Measurements from ENCODE around the gene OGDHL. TPM values are rescaled to one million over a fixed set of nuclear protein-coding genes. Genes with fewer than 3 reads are reported as not detected.

Gene OGDHL
- total and polyA plus RNA-seq, 7 donors, result 0.46 to 6.1 (median 1.2) TPM

DNA sequence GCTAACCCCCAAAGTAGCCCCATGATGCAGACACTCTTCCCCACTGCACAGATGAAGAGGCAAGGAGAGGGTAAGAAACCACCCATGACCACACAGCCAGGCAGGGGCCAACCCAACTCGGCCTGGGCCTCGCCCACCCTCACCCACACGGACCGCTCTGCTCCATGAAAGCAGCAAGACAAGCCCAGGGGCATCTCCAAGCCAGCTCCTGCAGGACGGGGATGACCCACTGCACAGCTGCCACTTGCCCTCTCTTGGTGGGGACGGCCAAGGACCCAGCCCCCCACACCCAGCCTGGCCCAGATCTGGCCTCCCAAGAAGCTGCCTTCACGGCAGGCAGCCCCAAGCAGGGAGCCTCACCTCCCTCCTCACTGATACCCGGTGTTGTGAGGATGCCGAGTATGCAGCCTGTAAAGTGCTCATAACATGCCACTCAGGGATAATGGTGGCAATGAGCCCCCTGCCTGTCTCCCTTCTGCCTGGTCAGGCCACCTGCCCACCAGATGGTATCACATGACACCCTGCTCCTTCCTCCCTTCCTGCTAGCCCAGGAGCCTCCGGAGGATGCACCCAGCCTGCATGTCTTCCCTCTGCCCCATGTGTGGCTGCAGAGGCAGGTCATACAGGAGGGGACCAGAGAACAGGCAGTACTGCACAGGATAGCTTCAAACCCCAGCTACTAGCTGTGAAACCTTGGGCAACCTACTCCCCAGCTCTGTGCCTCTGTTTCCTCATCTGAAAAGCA lies 23.3 kb downstream of the OGDHL start:
- H3K9me3 ChIP-seq, result no peaks in the 10 kb centered on the region
- 80 to 85% methylated on average over 10 of the region's 10 CpGs for WGBS, 2 donors

GRCh38 chr10:49737474-49738201 lies 24.5 kb downstream of the OGDHL start:
- intact Hi-C loops (cut with DNase I), result no loop called here
- TF ChIP-seq, protein P1, sequence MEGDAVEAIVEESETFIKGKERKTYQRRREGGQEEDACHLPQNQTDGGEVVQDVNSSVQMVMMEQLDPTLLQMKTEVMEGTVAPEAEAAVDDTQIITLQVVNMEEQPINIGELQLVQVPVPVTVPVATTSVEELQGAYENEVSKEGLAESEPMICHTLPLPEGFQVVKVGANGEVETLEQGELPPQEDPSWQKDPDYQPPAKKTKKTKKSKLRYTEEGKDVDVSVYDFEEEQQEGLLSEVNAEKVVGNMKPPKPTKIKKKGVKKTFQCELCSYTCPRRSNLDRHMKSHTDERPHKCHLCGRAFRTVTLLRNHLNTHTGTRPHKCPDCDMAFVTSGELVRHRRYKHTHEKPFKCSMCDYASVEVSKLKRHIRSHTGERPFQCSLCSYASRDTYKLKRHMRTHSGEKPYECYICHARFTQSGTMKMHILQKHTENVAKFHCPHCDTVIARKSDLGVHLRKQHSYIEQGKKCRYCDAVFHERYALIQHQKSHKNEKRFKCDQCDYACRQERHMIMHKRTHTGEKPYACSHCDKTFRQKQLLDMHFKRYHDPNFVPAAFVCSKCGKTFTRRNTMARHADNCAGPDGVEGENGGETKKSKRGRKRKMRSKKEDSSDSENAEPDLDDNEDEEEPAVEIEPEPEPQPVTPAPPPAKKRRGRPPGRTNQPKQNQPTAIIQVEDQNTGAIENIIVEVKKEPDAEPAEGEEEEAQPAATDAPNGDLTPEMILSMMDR (IDR thresholded peaks at IDR 0.05), result no peak
- TF ChIP-seq POLR2AphosphoS5 (IDR thresholded peaks at IDR 0.05) (no peak), POLR2A (IDR thresholded peaks at IDR 0.05) (no peak), EP300 (IDR thresholded peaks at IDR 0.05) (no peak)

More for the DNA sequence above, 23.3 kb downstream of the OGDHL start:
- intact Hi-C loops (cut with DNase I), result no loop called here
- TF ChIP-seq POLR2AphosphoS5 (IDR thresholded peaks at IDR 0.05), result no peak
- TF ChIP-seq POLR2A (IDR thresholded peaks at IDR 0.05), result no peak
- TF ChIP-seq, protein P1 (IDR thresholded peaks at IDR 0.05), result no peak
- TF ChIP-seq EP300 (IDR thresholded peaks at IDR 0.05), result no peak
- Histone ChIP-seq H3K4me3 (no peak overlapping the region), H3K4me1 (no peaks in the 10 kb centered on the region), H3K27ac (no peak overlapping the region), H3K27me3 (no peaks in the 10 kb centered on the region), H3K36me3 (no peaks in the 10 kb centered on the region)
- no peak for DNase-seq

GRCh38 chr10:49736564-49737113 lies 25.5 kb downstream of the OGDHL start:
- no peaks in the 10 kb centered on the region for H3K36me3 ChIP-seq

More at GRCh38 chr10:49737474-49738201, 24.5 kb downstream of the OGDHL start:
- Histone ChIP-seq H3K27ac (no peak overlapping the region), H3K36me3 (no peaks in the 10 kb centered on the region), H3K9me3 (no peaks in the 10 kb centered on the region), H3K4me1 (no peaks in the 10 kb centered on the region), H3K27me3 (no peaks in the 10 kb centered on the region), H3K4me3 (no peak overlapping the region)
- no peak for DNase-seq
- 90 to 92% methylated on average over 19 of the region's 19 CpGs for WGBS, 2 donors

GRCh38 chr10:49735848-49736563 lies 26.1 kb downstream of the OGDHL start:
- H3K27me3 ChIP-seq, result no peaks in the 10 kb centered on the region
- H3K4me3 ChIP-seq, result no peak overlapping the region
- H3K4me1 ChIP-seq, result no peaks in the 10 kb centered on the region
- no peaks in the 10 kb centered on the region for H3K9me3 ChIP-seq
- no peak for TF ChIP-seq POLR2AphosphoS5 (IDR thresholded peaks at IDR 0.05)
- no peak for TF ChIP-seq EP300 (IDR thresholded peaks at IDR 0.05)
- TF ChIP-seq, protein P1 (IDR thresholded peaks at IDR 0.05), result no peak
- no peak for TF ChIP-seq POLR2A (IDR thresholded peaks at IDR 0.05)
- 93 to 95% methylated on average over 23 of the region's 23 CpGs for WGBS, 2 donors
- no peaks in the 10 kb centered on the region for H3K36me3 ChIP-seq
- no peak for DNase-seq
- intact Hi-C loops (cut with DNase I), result no loop called here
- H3K27ac ChIP-seq, result no peak overlapping the region

More at GRCh38 chr10:49736564-49737113, 25.5 kb downstream of the OGDHL start:
- TF ChIP-seq POLR2AphosphoS5 (IDR thresholded peaks at IDR 0.05), result no peak
- no peak for TF ChIP-seq POLR2A (IDR thresholded peaks at IDR 0.05)
- no peak for TF ChIP-seq EP300 (IDR thresholded peaks at IDR 0.05)
- TF ChIP-seq, protein P1 (IDR thresholded peaks at IDR 0.05), result no peak
- intact Hi-C loops (cut with DNase I), result no loop called here
- H3K27me3 ChIP-seq, result no peaks in the 10 kb centered on the region
- no peaks in the 10 kb centered on the region for H3K9me3 ChIP-seq
- no peak overlapping the region for H3K4me3 ChIP-seq
- WGBS, 2 donors, result 94% methylated on average over 5 of the region's 5 CpGs
- no peaks in the 10 kb centered on the region for H3K4me1 ChIP-seq
- DNase-seq, result no peak
- H3K27ac ChIP-seq, result no peak overlapping the region

Measured in sigmoid colon (tissue), 7 donors.